HG03175 (cell line): ENCODE data around the gene PXDN.
"Not testable (repeated sequence)": the region's sequence is repeated elsewhere in the genome, so short reads cannot be mapped to it uniquely, and the experiment has no call there.

Source experiments
- ATAC-seq: cut with Tn5 transposase; IDR thresholded peaks from one replicate; pipeline ENCODE4 v1.9.1; 2021; ENCODE audit warnings: mild to moderate bottlenecking, moderate library complexity; ENCODE audit not compliant: unreplicated experiment

PXDN gene, protein sequence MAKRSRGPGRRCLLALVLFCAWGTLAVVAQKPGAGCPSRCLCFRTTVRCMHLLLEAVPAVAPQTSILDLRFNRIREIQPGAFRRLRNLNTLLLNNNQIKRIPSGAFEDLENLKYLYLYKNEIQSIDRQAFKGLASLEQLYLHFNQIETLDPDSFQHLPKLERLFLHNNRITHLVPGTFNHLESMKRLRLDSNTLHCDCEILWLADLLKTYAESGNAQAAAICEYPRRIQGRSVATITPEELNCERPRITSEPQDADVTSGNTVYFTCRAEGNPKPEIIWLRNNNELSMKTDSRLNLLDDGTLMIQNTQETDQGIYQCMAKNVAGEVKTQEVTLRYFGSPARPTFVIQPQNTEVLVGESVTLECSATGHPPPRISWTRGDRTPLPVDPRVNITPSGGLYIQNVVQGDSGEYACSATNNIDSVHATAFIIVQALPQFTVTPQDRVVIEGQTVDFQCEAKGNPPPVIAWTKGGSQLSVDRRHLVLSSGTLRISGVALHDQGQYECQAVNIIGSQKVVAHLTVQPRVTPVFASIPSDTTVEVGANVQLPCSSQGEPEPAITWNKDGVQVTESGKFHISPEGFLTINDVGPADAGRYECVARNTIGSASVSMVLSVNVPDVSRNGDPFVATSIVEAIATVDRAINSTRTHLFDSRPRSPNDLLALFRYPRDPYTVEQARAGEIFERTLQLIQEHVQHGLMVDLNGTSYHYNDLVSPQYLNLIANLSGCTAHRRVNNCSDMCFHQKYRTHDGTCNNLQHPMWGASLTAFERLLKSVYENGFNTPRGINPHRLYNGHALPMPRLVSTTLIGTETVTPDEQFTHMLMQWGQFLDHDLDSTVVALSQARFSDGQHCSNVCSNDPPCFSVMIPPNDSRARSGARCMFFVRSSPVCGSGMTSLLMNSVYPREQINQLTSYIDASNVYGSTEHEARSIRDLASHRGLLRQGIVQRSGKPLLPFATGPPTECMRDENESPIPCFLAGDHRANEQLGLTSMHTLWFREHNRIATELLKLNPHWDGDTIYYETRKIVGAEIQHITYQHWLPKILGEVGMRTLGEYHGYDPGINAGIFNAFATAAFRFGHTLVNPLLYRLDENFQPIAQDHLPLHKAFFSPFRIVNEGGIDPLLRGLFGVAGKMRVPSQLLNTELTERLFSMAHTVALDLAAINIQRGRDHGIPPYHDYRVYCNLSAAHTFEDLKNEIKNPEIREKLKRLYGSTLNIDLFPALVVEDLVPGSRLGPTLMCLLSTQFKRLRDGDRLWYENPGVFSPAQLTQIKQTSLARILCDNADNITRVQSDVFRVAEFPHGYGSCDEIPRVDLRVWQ (N-terminal part only)

DNA sequence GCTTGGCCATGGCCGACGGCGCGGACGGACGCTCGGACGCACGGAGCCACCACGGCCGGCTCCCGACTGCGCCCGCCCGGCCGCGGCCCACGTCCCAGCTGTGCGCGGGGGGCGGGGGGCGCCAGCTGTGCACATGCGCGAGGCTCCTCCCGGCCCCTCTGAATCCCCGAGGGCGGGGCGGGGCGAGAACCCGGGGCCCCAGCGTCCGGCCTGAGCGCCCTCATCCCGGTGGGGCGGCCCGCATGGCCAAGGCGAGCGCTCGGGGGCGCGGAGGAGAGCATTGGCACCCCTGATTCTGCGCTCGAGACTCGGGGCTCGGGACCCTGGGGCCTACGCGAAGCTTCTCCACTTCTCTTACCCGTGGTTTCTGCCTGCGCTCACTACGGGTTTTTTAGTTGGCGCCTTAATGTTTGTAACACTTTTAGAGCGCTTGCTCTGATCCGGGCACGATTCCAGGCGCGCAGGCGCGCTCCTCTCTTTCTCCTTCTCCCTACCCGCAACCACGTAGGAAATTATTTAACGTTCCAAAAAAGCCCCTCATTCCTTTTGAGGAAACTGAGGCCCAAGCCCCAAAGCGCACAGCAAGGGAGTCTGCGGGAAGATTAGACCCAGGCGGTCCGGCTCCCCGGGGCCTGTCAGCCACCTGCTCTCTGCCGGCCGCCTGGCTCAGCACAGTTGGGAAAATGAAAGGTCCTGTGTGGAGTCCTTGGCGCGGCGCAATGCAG lies at the start of gene PXDN:
TSS of gene PXDN (minus strand) at position 70 of the 725 bp plus-strand sequence. CDS start at position 10, 60 bp downstream.
- ATAC-seq: no peak

DNA sequence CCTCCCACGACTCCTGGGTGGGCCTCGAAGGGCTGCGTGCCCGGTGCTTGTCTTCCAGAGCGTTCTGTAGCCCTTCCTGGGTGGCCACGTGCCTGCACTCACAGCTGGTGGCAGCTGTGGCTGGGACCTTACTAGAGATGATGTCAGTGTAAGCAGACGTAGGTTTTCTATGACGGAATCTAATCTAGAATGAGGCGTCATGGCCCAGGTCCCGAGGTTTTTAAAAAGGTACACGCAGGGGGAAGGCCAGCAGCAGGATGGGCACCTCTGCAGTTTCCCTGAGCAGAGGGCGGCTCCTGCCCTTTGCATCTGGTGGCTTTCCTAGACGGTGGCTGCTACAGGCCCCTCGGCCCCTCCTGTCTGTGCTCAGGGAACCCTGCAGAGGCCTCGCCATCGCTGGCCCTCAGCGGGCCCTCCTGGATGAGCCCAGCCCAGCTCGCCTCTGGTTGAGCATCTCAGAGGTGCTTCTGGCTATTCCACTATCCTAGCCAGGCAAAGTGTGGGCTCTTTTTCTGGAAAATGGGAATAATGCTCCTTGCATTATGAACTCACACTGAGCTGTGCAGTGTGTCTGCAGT lies 49.6 kb upstream of the PXDN start:
- ATAC-seq: no peak

DNA sequence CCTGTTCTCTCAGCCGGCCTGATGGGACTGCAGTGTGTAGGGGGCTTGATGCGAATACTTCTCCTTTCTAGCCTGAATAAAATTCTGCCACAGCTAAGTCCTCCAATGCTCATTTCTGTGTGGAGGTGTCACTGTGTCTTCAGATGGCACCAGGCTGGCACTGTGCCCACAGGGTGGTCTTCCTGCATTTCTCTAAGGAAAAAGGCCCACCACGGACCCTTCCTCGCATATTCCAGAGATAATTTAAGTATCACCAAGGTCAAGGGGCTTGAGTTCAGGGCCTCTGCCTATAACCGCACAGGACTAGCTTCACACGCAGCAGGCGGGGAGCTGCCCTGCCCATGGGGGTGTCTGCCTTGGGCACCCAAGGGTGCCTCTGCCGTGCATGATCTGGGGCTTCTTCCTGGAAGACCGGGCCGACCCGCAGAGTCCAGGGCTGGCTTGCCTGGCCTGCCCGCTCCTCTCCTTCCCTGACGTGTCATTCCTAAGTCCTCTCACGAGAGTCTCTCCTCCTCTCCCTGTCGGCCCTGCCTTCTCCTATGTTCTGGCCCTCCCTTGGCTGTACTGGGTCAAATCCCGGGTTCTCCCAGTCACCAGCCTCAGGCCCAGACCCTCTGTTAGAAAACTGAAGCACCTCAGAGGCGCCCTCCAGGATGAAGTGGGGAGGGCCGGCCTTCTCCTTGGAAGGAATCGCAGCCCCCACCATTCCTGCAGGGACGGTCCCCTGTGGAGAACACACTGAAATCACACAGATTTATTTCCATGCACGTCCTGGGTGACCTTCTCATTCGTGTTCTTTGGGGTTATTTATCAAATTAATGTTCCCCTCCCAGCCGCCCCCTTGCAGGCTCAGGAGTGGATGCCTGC lies 48.9 kb upstream of the PXDN start:
- no peak for ATAC-seq

DNA sequence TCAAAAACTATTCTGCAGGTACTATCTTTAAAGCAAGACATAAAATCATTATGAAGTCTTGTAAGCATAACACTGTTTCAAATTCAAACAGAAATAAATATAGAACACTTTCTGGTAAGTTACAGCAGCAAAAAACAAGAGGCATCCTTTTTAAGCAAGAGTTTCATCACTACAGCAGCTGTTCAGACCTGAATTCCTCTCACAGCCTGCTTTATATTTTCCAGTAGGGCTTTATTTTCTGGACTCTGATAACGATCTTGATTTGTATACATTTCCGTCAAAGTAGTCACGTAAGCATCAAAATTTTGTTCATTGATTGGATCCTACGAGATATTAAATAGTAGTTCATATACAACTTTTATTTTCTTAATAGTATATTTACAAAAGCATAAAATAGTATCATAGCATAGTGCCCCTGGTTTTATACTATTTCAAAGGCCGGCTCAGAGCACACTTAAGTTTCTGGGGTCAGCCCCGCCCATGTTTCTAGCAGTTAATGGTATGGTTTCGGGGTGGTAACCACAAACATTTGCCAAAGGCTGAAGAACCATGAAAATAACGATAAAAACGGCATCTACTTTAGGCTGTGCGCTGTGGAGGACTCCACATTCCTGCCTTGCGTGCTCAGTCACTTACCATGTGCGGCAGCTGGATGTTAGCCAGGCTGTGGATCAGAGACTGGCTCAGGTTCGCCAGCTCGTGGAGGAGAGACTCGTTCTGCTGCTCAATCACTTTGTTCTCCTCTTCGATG lies 47.5 kb upstream of the PXDN start:
- no peak for ATAC-seq

DNA sequence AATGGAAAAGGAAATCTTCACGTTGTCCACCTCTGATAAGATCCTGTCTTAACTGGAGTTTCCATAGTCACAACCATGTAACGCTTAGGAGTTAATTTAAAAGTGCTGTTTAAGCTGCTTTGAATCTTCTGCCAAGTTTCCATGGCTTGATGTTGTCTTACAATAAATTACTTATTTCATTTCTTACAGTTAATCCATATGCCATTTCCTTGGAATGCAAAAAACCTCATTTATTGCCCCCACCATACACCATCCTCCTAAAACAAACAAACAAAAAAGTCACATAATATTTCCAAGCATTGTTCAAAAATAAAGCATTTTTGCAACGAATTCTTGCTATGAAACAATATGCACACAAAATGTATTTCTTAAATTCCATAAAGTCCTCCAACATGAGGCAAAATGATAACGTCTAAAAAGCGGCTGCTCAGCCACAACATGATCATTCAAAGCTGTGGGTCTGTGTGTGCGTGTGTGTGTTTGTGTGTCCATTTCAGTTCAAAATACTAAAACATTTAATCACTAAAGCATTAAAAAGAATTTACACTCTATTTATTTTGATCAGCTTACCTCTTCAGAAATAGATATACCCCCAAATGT lies 46.8 kb upstream of the PXDN start:
- no peak for ATAC-seq

DNA sequence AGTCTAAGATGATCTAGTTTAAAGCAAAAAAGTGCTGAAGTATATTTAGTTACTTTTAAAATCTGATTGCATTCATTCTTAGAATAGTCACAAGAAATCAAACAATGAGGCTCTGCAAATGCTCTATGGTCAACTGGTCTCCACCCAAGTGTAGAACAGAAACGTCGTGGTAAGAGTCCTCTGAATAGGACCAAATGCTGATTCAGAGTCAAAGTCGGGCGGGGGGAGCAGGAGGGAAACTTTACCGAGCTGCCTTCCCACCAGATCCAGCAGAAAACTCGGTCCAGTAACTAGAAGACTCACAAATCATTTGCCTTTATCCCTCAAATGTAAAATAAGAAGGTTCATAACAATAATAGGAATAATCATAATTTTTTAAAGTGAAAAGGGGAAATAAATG lies 46.2 kb upstream of the PXDN start:
- no peak for ATAC-seq

DNA sequence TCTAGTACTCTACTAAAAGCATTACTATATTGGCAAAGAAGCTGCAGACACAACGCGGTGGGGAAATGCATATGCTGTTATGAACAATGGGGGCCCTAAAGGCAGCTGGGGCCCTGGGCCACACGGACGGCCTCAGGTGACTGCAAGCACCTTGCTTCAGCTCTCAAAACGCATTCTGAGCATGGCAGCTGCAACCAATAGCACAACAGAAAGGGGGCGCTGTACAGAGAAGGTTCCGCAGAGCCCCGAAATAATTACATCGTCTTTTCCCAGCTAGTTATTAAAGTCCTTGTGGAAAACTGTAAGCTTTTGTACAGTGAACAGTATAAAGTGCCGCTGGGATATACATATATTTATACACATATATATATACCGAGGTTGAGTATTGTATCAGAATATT lies 45.3 kb upstream of the PXDN start:
- no peak for ATAC-seq

DNA sequence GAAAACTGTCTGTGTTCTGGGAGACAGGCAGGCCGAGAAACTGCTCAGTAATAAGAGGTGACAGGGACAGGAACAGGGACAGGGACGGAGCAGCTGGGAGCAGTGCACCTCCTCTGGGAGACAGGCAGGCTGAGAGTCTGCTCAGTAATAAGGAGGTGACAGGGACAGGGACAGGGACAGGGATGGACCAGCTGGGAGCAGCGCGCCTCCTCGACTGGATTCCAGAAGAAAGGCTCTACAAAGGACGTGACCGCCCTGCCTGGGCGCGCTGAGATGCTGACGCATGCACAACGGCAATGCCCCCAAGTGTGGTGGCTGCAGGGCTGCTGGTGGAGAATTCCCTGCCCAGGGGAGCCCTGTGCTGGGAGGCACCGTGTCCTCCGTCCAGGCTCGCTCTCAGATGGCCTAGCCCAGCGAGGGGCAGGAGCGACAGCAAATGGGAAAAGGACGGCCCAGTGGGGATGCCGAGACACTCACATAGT lies 44.2 kb upstream of the PXDN start:
- ATAC-seq: no peak

DNA sequence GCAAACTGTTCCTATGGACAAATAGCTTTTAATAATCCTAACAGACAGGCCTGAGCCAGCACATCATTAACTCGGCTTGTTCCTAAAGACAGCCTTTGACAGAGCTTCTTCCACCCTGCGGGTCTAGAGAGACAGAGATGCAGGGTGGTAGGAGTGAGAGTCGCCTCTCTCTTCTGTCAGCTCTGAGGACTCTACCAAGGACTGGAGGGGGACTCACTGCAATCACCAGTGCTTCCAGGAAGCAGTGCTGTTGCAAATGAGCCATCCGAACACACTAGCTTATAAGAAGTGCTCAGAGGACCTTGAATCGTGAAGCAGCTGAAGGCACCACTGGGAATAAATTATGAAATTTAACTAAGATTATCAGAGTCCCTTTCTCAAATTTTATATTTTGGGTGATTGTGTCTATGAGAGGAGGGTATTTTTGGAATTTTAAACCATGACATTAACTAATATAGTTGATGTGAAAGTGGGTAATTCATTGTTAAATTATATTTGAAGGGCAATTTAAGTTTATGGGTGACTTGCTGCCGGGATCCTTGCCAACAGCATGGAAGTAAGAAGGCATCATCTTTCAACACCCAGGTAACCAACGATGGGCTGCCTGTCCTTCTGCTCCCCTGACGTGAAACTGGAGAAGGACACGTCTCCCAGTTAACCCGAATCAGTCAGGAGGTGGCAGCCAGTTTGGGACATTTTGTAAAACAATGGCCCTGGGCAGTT lies 43.6 kb upstream of the PXDN start:
- ATAC-seq: no peak

DNA sequence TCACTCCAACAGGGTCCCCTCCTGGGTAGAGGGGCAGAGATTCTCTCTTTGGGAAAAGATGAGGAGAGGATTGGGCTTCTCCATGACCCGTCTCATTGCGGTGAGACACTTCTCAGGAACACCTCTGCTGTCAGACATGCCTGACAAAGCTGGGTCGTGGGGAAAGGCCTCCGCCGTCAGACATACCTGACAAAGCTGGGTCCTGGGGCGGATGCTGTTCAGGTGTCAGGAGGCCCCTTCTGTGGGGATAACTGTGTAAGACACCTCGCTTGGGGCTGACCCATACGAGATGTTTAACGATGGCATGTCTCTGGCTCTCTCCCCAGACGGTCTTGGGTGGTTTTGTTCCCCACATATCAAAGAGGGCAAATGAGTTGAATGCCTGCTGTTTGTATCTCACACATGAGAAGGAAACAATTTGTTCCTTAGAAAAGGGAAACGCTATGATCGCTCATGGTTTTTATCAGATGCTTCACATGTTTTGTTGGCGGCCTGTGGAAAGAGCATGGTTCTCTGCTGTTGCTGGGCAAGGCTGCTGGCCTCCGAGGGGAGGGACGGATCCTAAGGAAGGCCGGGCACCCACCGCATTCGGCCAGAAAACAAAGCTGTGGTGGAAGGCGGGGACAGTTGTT lies 40.8 kb upstream of the PXDN start:
- ATAC-seq: no peak

DNA sequence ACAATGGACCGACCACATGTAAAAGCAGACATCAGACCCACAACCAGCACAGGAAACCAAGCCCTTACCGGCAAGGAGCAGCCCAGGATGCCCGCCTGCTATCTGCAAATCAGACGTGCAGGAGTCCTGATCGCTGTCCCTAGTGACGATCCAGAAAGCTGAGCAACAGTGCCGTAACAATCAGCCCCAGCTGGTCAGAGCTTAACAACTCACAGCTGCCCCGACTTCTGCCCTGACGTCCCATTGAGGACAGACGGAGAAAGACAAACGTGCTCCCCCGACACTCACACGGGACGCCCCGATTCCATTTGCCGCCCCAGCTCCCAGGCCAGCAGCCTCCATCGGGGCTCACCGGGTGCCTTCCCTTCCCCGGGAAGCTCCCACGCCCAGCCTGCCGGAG lies 39.8 kb upstream of the PXDN start:
- ATAC-seq: no peak

DNA sequence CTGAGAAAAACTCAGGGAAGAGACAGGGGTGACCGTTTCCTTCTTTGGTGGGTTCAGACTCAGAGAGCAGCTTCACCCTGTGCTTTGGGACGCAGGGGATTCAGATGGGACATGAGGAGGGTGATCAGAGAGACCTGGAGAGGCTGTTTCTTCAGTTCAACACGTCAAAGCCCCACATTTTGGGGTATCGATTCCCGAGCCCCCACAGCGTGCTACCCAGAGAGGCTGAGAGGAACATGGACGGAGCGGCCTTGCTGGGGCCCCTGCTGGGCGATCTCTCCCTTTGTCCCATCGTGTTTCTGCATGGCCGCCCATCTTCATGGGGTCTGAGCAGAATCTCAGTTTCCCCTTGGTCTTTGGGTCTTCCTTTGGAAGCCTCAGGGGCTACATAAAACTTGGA lies 38.2 kb upstream of the PXDN start:
- no peak for ATAC-seq

DNA sequence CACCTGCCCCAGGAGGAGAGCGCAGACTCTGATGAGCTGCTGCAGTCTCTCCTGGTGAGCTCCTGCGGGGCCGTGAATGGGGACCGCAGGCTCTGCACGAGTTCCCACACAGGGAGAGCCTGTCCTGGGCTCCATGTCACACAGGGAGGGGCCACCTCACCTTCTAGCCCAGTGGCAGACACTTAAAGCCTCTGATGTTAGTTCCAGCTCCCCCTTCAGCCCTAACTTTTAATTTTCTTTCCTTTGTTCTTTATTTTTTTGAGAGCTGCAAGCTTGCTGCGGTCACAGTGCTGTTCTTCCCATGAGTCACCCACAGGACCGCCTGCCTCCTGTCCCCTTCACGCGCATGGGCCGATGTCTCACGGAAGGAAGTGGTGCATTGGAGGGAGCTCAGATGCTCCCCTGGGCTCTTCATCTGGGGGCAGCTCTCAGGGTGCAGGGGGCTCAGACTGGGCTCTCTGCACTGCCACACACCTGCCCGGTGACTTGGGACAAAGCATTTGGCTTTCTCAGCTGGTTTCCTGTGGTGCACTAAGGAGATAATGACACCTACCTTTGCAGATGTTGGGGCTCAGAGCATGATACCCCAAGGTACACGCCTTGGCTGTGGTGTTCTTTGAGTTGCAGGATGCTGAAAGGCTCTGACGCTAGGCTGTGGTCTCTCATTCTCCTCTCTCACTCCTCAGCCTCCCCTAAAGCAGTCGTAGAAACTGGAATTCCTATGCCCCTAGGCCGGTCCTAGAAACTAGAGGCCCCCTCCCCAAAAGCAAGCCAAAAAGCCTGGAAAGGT lies 37.2 kb upstream of the PXDN start:
- ATAC-seq: no peak

DNA sequence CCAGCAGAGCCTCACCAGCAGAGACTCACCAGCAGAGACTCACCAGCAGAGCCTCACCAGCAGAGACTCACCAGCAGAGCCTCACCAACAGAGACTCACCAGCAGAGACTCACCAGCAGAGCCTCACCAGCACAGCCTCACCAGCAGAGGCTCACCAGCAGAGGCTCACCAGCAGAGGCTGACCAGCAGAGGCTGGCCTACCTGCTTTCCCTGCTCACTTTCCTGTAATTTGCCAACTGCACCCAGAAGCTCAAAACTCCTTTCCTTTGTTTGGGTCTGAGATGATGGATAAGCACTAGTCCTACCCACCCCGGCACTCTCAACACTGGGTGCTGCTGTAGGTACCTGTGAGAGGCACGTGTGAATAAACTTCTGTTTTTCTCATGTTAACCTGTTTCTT lies 36.4 kb upstream of the PXDN start:
- no peak for ATAC-seq

DNA sequence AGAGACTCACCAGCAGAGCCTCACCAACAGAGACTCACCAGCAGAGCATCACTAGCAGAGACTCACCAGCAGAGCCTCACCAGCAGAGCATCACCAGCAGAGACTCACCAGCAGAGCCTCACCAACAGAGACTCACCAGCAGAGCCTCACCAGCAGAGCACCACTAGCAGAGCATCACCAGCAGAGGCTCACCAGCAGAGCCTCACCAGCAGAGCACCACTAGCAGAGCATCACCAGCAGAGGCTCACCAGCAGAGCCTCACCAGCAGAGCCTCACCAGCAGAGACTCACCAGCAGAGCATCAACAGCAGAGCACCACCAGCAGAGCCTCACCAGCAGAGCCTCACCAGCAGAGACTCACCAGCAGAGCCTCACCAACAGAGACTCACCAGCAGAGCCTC lies 35.7 kb upstream of the PXDN start:
- not testable (repeated sequence) for ATAC-seq

DNA sequence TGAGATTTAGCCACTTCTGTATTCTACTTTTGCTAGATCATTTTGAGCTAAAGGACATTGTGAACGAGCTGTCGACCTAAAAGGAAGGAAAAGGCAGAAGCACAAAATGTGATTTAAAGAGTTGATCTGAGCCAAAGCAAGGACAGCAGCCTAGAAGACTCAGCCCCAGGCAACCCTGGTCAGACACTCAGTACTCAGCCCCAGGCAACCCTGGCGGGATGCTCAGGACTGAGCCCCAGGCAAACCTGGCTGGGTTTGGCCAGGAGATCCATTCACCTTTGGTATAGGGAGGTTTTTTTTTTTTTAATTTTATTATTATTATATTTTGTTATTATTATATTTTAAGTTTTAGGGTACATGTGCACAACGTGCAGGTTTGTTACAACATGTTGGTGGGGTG lies 34.3 kb upstream of the PXDN start:
- ATAC-seq: no peak
